ENCODE data around the gene ZNF45.

- TF ChIP-seq, protein P1, sequence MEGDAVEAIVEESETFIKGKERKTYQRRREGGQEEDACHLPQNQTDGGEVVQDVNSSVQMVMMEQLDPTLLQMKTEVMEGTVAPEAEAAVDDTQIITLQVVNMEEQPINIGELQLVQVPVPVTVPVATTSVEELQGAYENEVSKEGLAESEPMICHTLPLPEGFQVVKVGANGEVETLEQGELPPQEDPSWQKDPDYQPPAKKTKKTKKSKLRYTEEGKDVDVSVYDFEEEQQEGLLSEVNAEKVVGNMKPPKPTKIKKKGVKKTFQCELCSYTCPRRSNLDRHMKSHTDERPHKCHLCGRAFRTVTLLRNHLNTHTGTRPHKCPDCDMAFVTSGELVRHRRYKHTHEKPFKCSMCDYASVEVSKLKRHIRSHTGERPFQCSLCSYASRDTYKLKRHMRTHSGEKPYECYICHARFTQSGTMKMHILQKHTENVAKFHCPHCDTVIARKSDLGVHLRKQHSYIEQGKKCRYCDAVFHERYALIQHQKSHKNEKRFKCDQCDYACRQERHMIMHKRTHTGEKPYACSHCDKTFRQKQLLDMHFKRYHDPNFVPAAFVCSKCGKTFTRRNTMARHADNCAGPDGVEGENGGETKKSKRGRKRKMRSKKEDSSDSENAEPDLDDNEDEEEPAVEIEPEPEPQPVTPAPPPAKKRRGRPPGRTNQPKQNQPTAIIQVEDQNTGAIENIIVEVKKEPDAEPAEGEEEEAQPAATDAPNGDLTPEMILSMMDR (IDR thresholded peaks at IDR 0.05): no peak
- TF ChIP-seq EZH2 (IDR thresholded peaks at IDR 0.05) (no peak), EZH2phosphoT487 (IDR thresholded peaks at IDR 0.05) (no peak)
These were observed 51.2 kb downstream of the ZNF45 start, which contains the start of gene ZNF404 for GRCh38 chr19:43883864-43884263.

All from neural progenitor cell (in vitro differentiated cells).